ENCODE data around the gene STAT4.

STAT4 gene

DNA sequence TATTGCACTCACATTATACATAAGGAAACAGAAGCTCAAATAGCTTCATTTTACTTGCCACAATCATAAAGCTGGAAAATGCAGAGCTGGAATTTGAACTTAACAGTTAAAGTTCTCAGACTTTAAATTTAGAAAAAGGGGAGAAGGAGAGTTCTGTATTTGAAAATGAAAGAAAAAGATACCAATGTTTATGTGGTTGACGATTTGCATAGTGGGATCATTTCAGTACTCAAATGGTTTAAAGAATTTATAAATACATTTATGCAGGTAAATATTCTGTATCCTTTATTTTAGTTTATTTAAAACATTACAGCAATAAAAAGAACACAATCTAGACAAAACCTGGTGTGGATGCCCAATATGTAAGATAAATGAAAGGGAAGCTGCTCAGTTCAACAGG lies 25.5 kb upstream of the STAT4 start:
- no peak overlapping the region for H3K27ac ChIP-seq
- no peak for DNase-seq (ENCODE audit: low read depth, low spot score)

DNA sequence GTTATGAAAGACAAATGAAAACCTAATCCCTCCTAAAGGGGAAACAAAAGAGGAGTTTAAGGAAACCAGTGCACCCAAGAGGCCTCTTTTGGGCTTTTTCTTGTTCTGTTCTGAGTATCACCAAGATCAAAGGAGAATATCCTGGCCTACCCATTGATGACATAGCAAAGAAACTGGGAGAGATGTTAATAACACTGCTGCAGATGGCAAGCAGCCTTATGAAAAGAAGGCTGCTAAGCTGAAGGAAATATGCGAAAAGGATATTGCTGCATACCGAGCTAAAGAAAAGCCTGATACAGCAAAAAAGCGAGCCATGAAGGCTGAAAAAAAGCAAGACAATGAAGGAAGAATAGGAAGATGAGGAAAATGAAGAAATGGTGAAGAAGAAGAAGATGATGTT lies 23.6 kb upstream of the STAT4 start:
- H3K27ac ChIP-seq = peak overlapping the region; percentile 100
- DNase-seq (ENCODE audit: low read depth, low spot score) = no peak

DNA sequence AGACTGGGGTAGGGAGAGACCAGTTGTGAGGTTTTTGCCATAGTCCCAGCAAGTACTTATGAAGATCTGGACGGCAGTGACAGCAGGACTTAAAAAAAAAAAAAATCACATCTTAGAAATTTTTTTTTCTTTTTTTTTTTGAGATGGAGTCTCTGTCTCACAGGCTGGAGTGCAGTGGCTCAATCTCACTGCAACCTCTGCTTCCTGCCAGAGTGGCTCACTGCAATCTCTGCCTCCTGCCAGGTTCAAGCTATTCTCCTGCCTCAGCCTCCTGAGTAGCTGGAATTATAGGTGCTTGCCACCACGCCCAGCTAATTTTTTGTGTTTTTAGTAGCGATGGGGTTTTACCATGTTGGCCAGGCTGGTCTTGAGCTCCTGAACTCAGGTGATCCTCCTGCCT lies 22.4 kb upstream of the STAT4 start:
- no peak for DNase-seq (ENCODE audit: low read depth, low spot score)
- H3K27ac ChIP-seq = peak overlapping the region; percentile 100

DNA sequence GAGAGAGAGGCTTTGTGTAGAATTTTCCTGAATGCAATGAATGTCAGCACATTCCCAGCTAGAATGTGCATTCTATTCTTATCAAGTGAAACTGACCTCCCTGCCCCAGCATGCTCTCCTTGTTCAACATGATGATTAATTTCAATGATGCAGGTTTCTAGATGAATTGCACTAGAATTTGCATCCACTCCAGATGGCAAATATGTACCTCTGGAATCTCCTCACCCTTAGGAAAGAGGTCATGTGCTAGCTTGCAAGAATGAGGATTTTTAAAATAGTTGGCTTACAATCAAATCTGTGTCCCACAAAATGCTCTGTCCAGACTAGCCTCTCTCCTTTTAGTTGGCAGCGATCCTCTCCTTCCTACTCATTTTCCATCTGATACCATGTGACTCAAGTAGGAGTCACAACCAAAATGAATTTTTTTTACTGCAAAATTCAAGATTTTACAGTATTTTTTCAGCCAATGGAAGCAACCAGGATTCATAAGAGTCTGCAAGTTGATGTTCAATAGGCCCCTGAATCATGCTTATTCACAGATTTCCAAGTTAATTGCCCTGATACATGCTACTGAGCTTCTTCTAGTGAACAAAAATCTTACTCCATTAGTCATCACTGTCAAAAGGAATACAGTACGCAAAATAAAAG lies 21.0 kb upstream of the STAT4 start:
- peak; percentile 91 for DNase-seq (ENCODE audit: low read depth, low spot score)
- H3K27ac ChIP-seq = peak overlapping the region; percentile 100

DNA sequence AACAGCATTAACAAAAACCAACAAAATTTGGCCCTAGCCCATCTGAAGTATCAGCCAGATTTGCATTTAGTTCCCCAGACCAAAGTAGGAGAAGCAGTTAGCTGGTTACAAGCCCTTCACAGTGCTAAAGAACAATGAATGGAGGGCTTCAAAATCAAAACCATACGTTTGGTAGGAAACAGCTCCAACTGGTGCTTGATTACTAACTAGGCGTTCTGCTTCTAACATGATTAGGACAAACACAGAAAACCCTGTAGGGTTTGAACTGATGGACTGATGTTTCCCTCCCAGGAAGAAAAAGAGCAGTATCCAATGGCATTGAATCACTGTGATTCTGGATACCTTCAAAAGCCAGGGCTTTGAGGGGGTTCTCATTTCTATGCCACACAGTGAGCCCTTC lies 20.5 kb upstream of the STAT4 start:
- DNase-seq (ENCODE audit: low read depth, low spot score) = no peak
- H3K27ac ChIP-seq = peak overlapping the region; percentile 100

DNA sequence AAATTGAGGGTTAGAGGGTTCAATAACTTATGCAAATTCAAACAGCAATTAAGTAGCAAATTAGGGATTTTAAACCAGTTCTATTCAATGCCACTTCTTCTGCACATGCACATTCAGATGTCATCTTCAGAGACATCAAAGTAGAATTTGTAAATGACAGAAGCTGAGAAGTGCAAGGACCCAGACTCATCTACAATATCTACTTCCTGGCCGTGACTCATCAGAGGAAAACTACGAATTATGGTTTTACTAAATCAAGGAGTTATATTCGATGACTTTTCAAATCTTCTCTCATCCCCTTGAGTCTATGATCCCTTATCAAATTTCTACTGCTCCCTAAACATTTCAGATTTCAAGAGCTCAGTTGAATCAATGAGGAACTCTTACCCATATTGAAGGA lies 20.0 kb upstream of the STAT4 start:
- DNase-seq (ENCODE audit: low read depth, low spot score) = no peak
- H3K27ac ChIP-seq = peak overlapping the region; percentile 100

DNA sequence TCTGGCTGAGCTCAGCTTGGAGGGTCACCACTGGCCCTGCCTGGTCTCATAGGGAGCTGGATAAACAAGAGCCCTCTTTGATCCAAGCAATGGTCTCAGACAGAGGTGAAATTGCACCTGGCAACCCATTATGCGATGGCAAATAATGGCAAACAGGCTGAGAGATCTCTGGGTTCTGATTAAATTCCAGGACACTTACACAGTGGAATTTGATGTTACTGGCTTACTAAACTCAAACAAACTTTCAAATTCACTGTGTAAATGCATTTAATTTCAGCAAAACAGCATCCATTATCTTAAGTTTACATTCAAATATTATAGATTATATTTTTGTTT lies 19.5 kb upstream of the STAT4 start:
- DNase-seq (ENCODE audit: low read depth, low spot score) = no peak
- H3K27ac ChIP-seq = peak overlapping the region; percentile 100

DNA sequence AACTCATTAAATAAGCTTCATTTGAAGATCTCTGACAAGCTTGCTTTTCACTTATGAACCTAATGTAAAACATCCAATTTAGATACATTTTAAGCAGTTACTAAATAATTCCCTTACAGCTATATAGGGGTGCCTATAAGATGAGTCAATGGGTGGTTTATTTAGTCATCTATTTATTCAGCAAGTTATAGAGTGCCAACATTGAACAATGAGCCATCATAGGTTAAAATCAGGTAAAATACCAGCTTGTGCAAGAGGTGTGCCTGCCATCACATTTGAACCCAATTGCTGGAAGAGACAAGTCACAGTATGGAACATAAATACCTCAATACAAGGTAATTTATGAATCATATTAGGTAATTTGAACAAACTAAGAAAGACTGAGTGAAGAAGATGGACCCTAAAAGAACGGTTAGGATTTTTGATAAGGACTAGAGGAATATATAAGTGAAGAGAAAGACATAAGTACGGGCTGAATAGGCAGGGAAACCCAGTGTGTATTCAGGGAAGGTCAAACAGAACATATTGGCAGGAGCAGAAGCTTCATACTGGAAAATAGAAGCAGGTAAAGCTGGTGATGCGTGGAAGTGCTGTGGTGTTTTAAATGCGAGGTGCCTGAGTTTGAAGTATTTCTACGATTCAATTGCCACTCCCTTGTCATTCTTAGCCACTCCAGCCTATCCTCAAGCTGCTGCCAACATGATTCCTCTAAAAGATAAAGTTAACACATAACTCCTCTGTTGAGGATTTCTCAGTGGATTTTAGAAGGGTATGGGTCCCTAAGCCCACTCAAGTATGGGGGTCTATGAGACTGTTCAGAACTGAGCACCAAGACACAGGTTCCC lies 18.9 kb upstream of the STAT4 start:
- H3K27ac ChIP-seq = peak overlapping the region; percentile 100
- DNase-seq (ENCODE audit: low read depth, low spot score) = peak; percentile 82

DNA sequence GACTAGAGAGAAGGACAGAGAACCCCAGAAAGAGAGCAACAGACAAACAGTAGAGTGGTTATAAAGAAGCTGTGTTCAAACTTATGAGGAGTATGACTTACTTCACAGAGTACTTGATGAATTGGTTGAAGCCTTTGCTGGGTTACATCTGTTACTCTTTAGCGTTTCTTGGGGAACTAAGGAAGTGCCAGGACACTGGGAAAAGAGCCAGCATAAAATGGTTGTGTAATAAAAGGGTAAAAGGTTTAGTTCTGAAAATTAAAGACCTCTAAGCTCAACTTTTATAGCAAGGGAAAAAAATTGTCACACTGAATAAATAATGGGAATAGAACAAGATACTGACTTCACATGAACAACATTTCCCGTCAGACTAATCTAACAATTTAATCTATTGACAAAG lies 17.0 kb upstream of the STAT4 start:
- no peak for DNase-seq (ENCODE audit: low read depth, low spot score)
- peak overlapping the region; percentile 100 for H3K27ac ChIP-seq

DNA sequence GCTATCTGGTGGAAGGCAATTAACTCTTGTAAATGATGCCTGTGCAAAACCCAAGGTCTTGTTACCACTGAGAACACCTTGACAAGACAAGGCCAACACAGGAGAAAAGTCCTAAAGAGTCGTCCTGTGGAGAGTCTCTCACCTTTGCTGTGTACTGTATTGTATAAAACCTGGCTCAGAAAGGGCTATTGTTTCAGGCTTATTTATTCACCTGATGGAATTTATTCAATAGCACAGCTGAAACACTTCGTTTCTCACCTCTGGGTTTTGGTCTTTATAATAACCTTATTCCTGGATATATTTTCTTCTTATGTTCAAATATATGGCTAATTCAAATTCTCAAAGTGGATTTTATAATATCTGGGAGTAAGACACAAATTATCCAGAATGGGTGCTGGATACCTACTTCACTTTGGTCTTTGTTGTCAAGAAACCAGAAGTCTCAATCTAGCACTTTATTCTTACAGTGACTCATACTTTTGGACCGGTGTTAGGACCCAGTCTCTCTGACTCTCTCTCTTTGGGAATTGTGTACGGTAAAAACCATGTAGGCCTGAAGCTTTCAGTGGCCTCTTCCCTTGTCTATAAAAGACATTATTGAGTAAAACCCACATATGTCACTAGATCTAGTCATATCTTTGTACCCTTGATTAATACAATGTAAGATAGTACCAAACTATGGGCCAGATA lies 16.1 kb upstream of the STAT4 start:
- no peak for DNase-seq (ENCODE audit: low read depth, low spot score)
- peak overlapping the region; percentile 100 for H3K27ac ChIP-seq

DNA sequence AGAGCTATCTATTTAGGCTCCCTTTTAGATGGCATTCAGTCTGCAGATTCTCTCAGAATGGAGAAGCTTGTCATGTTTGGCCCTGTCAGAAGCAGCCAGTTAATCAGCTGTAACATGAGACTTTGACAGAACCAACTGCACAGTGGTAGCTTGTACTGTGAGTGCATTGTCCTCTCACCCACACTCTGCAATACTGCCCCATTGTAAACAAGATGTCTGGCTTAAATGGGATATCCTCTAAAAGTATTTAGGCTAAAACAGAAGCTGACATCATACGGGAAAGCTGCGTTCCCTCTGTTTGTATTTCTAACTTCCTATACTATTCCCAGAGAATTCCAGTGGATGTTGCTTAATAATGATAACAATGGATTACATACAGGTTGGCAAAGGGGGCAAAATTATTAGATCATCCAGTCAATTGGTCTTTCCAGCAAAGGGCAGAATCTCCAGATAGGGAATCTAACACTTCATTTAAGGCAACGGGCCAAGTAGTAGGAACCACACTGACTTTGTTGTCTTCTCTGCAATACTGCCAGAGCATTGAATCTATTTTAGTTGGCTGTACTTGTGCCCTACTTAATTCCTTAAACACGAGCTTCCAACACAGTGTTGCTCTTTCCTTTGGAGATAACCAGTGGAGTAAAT lies 15.4 kb upstream of the STAT4 start:
- peak overlapping the region; percentile 100 for H3K27ac ChIP-seq
- peak; percentile 46 for DNase-seq (ENCODE audit: low read depth, low spot score)

DNA sequence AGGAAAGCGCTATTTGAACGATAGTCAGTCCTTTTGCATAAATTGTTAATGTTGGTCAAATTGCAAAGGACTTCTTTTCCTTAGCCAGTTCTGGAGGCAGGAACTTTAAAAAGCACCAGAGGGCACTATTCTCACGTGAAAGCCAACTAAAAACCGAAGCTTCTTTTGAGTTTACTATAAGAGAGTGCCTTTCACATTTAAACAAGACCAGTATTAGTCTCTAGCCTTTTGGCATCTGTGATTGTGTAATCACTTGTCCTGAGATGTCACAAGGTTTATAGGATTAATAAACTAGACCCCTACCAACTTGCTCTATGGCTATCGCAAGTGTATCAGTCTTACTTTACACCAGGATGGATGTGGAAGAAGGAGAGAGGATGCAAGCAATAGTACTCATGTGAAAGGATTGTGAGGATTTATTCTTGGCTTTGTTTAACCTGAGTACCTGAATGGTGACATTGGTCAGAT lies 14.4 kb upstream of the STAT4 start:
- no peak for DNase-seq (ENCODE audit: low read depth, low spot score)

DNA sequence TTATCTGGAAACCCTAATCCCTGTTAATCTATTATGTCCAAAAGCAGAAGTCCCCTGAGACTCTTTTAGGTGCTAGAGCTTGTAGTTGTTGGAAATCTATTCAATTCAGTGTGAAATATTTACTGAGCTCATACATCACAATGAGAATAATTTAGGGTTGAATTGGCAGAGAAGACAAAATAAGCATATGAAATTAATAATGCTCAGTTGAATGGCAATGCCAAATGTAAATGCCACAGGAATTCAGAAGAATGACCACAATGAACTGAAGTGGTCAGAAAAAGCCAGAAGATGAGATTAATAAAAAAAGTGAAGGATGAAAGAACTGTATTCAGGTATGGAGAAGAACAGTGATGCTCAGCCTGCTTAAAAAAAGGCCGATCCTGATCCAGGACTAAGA lies 8.0 kb upstream of the STAT4 start:
- no peak overlapping the region for H3K27ac ChIP-seq
- DNase-seq (ENCODE audit: low read depth, low spot score) = no peak

More for the DNA sequence above, 14.4 kb upstream of the STAT4 start:
- H3K27ac ChIP-seq = peak overlapping the region; percentile 100

DNA sequence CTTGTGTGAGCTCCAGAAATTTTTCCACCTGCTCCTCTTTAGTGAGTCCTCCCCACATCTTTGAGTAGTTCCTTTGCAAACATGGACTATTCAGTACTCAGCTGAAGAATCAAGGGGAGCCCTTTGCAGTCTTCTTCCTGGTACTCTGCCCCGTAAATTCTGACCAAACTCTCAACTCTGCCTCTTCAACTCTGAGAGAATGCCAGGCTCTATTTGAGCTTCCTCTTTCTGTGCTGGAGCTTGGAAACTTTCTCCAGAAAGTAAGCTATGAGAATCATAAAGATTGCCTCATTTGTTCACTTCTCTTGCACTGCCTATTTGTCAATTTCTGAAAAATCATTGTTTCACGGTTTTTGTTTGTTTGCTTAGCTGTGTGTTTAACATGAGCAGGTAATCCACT lies 7.4 kb upstream of the STAT4 start:
- H3K27ac ChIP-seq = no peak overlapping the region
- DNase-seq (ENCODE audit: low read depth, low spot score) = no peak

DNA sequence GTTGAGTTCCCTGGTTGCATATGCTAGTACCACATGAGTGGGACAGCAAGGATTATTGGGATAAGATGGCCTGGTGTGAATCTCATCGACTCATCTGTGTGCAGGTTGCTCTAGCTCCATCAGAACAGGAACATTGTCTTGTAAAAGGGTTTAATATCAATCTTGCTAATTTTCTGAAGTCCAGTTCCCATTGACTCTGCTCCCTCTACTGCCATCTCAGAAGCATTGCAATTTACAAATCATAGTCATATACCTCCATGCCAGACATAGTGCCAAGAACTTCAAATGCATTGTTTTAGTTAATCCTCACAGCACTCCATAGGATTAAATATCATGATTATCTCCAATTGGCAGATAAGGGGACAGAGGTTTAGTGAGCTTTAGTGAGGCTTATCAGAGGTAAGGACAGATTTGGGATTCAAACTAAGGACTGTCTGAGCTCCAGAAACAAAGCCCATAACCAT lies 4.8 kb upstream of the STAT4 start:
- no peak overlapping the region for H3K27ac ChIP-seq
- no peak for DNase-seq (ENCODE audit: low read depth, low spot score)

DNA sequence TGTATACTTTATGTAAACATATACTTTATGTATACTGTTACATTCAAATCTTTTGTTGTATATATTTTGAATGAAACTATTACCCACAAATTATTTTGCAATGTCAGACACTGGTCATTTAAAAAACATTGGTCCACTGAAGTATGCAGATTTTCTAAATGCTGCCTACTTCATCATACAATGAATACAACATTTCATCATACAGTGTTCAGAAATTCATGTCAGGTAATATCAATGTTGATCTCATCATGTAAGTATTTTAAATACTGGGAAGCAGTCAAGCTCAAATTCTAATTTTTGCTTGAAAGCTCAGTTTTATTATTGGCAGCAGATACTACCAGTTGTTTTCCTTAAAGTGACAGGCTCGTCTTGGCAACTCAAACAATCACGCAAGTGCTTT lies 2.9 kb upstream of the STAT4 start:
- no peak overlapping the region for H3K27ac ChIP-seq
- DNase-seq (ENCODE audit: low read depth, low spot score) = no peak

DNA sequence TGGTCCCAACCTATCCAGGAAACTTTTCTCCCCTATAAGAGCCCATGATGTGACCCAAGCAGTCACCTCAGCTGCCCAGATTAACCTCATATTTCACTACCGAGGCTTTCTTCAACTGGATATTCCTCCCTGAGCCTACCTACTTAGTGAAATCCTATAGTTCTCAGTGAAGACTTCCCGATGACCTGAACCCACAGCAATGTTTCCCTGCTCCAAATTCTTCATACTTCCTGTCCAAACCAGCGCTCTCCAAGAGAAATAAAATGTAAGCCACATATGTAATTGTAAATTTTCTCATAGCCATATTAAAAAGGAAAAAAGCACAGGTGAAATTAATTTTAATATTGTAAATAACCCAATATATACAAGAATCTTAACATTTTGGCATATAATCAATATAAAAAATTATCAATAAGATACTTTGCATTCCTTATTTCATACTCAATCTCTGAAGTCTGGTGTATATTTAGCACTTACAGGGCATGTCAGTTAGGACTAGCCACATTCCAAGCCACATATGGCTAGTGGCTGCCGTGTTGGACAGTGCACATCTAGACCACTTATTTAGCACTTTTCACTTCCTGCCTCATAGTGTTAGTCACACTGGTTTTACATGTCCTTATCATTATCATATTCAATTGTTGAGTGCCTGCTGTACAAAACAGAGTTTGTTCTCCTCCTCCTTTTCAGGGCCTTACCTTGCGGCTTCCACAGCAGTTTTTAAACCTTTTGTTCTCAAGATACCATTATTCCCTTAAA lies 1.9 kb upstream of the STAT4 start:
- no peak for DNase-seq (ENCODE audit: low read depth, low spot score)
- H3K27ac ChIP-seq = no peak overlapping the region

DNA sequence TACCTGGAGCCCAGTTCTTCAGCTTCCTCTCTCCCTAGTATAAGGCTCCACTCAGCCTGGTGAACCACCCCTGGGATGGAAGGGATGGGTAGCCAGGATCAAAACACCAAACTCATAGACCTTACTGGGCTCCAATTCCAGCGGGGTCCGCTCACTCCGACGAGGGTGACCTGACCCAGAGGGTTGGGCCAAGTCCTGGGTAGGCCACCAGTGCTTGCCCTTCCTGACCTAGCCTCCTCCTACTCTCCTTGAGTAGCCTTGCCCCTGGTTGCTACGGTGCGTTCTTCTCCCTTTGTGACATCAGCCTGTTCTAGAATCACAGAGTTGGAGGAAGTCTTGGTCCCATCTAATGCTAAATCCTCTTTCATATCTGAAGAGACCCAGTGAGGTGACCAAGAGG lies 537 bp upstream of the STAT4 start:
- H3K27ac ChIP-seq = no peak overlapping the region
- no peak for DNase-seq (ENCODE audit: low read depth, low spot score)

DNA sequence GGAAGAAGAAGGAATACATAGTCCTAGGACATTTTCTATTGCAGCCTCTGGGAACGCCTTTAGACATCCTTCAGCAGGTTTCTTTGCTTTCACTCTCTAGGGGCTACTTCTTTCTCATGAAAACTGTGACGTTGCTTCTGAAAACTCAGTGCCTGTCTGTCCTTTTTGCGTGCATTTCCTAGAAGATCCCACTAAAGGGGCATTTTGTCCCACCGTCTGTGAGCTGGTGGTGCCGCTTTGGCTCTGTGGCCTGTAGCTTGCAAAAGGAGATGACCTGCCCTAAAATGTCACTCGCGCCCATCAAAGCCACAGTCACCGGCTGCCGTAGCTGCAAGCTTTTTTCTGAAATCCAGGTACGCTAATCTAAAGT lies 579 bp downstream of the STAT4 start:
- no peak for DNase-seq (ENCODE audit: low read depth, low spot score)
- peak overlapping the region; percentile 19 for H3K27ac ChIP-seq

DNA sequence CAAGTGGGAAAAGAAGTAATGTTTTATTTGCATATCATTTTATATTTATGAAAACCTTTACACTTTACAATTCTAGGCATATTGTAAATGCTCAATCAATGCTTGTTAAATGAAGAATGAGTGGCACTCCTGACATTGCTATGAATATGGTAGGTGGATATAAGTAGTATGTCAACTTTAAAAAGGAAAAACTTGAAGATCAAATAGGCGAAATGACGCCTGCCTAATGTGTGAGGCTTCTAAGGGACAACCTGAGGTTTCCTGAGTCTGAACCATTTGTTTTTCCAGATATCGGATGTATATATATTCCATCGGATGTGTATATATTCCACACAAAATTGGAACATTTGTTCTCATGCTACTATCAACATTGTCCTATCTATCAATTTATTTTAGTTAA lies 1.4 kb downstream of the STAT4 start:
- no peak overlapping the region for H3K27ac ChIP-seq
- no peak for DNase-seq (ENCODE audit: low read depth, low spot score)
